GM18907 (cell line): ENCODE results near the gene ATP6V0C.

Experiments
- ATAC-seq: cut with Tn5 transposase; IDR thresholded peaks from one replicate; pipeline ENCODE4 v1.9.1; 2021; ENCODE audit warnings: mild to moderate bottlenecking, moderate library complexity; ENCODE audit not compliant: unreplicated experiment

ATP6V0C gene

GRCh38 chr16:2513405-2514332, at the start of gene ATP6V0C:
TSS of gene ATP6V0C (plus strand) at chr16:2513952. CDS start at chr16:2514104, 152 bp downstream.
- peak; percentile 61 for ATAC-seq

- ATAC-seq, result no peak
These were observed 49.4 kb upstream of the ATP6V0C start for GRCh38 chr16:2464333-2464732.

GRCh38 chr16:2465653-2466415, 47.9 kb upstream of the ATP6V0C start:
- ATAC-seq, result no peak

- ATAC-seq, result no peak
These were observed 46.9 kb upstream of the ATP6V0C start for GRCh38 chr16:2466667-2467527.

GRCh38 chr16:2467528-2468232, 46.1 kb upstream of the ATP6V0C start:
- ATAC-seq, result no peak

- ATAC-seq, result no peak
These were observed 45.5 kb upstream of the ATP6V0C start for GRCh38 chr16:2468233-2468724.

- ATAC-seq, result no peak
These were observed 44.9 kb upstream of the ATP6V0C start for GRCh38 chr16:2468725-2469398.

- no peak for ATAC-seq
These were observed 44.1 kb upstream of the ATP6V0C start for GRCh38 chr16:2469399-2470233.

GRCh38 chr16:2470234-2470601, 43.5 kb upstream of the ATP6V0C start:
- ATAC-seq, result no peak

GRCh38 chr16:2470603-2471015, 43.1 kb upstream of the ATP6V0C start:
- ATAC-seq, result no peak

GRCh38 chr16:2471016-2471652, 42.6 kb upstream of the ATP6V0C start, which contains the start of gene NTN3:
TSS of gene NTN3 (plus strand) at chr16:2471297. CDS start at chr16:2471702, 405 bp downstream.
- no peak for ATAC-seq

GRCh38 chr16:2471653-2472487, 41.9 kb upstream of the ATP6V0C start:
- no peak for ATAC-seq

- ATAC-seq, result no peak
These were observed 41.3 kb upstream of the ATP6V0C start for GRCh38 chr16:2472488-2472864.

GRCh38 chr16:2472885-2473445, 40.8 kb upstream of the ATP6V0C start:
- ATAC-seq, result no peak

GRCh38 chr16:2473446-2473926, 40.3 kb upstream of the ATP6V0C start:
- ATAC-seq, result no peak

- ATAC-seq, result peak; percentile 27
These were observed 39.5 kb upstream of the ATP6V0C start for GRCh38 chr16:2473999-2474876.
